Loucy (cell line): ENCODE measurements around the gene PDCD4.

Source experiments
- CTCF ChIP-seq: fragments of 200-600 bp; sonication (generic); conservative IDR thresholded peaks from 2 replicates; pipeline ENCODE4 v1.5.1; 2014; ENCODE audit warnings: mild to moderate bottlenecking, antibody characterized with exemption, low read length
- EZH2phosphoT487 ChIP-seq: fragments of 200-600 bp; IDR thresholded peaks from 2 replicates; pipeline ENCODE4 v1.6.1; 2018; ENCODE audit warnings: antibody characterized with exemption, mild to moderate bottlenecking, moderate library complexity, borderline replicate concordance

DNA sequence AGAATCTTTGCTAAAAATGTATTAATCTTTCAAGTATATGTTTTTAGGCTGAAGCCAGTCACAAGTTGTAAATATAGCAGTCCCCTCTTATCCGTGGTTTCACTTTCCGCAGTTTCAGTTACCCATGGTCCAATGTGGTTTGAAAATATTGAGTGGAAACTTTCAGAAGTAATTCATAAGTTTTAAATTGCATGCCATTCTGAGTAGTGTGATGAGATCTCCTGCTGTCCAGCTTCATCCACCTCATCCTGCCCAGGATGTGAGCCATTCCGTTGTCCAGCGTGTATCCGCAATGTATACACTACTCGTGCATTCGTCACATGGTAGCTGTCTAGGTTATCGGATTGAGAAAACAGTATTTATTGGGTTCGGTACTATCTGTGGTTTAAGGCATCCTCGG, 12.2 kb downstream of the PDCD4 start:
- no peak for TF ChIP-seq CTCF
- TF ChIP-seq EZH2phosphoT487: no peak
